ENCODE results near the gene CNTN1.

CNTN1 gene

DNA sequence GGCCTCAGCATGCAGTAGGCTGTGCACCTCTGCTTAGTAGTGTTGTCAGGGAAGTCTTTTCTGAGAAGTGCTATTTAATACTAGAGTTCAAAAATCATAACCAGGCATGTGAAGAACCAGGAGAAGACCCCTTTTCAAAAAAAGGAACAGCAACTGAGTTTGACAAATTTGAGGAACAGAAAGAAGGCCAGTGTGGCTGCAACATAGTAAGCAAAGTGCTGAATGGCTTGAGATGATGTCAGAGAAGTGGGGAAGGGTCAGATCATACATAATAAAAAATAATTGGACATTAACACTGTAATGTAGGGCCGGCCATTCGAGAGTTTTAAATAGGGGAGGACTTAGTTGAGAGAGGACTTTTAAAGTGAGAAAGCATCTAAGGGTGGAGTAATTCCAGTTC lies 11.1 kb upstream of the CNTN1 start:
- no peak overlapping the region for H3K4me3 ChIP-seq (ENCODE audit: low read length)
- TF ChIP-seq ZNF274 (IDR thresholded peaks at IDR 0.05; ENCODE audit: low read depth, low read length), result no peak

DNA sequence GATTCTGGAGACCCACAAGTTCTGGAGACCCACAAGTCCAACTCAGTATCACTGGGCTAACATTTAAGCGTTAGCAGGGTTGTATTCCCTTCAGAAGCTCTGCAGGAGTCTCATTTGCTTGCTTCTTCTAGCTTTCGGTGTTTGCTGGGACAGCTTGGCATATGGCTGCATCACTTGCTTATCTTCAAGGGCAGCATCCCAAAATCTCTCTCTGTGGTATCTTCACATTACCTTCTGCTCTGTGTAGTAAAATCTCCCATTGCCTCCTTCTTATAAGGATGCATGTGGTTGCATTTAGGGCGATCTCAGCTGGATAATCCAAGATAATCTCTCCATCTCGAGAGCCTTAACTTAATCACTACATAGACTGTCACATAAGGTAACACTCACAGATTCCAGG lies 7.3 kb upstream of the CNTN1 start:
- no peak for TF ChIP-seq ZNF274 (IDR thresholded peaks at IDR 0.05; ENCODE audit: low read depth, low read length)
- no peak overlapping the region for H3K4me3 ChIP-seq (ENCODE audit: low read length)

DNA sequence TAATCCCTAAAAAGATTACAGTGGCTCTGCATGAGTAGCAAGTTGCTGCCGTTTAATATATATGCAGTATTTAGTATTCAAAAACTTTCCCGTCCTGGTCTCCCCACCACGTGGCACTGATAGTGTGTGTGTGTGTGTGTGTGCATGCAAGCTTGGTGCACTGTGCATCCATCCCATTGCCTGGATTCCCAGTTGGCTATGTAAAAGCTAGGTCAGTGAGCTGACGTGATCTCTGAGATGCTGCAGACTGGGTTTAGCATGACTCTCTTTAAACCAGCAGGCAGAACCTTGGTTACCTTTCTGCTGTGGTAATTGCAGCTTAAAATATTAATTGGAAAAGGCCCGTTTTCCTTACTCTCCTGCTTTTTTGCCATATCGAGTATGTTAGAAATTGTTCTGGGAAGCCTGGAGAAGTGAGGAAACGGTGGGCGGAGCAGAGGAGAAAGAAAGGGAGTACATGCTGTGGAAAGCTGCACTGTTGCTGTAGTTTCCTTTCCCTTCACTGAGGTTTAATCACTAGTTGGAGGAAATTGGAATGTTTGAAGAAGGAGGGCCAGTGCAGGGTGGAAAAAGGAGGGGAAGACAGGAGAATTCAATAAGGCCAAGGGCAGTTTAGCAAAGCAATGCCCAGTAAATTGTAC lies 4.0 kb upstream of the CNTN1 start:
- no peak for TF ChIP-seq ZNF274 (IDR thresholded peaks at IDR 0.05; ENCODE audit: low read depth, low read length)
- no peak overlapping the region for H3K4me3 ChIP-seq (ENCODE audit: low read length)

DNA sequence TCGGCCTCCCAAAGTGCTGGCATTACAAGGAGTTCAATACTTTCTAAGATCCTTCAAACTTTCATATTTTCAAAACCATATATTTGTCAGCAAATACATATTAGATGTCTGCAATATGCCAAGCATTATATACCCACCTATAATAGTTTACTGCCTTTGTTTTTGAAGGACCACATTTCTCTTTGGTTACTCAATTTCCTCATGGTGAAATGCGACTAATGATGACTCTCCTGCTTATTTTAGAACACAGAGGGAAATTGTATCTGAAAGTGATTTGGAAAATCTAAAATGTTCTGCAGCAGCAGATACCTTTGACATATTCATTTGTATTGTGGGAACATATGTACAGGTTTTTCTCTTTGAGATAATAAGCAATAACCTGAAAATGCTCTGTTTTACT lies 2.7 kb upstream of the CNTN1 start:
- H3K4me3 ChIP-seq (ENCODE audit: low read length), result no peak overlapping the region
- no peak for TF ChIP-seq ZNF274 (IDR thresholded peaks at IDR 0.05; ENCODE audit: low read depth, low read length)

DNA sequence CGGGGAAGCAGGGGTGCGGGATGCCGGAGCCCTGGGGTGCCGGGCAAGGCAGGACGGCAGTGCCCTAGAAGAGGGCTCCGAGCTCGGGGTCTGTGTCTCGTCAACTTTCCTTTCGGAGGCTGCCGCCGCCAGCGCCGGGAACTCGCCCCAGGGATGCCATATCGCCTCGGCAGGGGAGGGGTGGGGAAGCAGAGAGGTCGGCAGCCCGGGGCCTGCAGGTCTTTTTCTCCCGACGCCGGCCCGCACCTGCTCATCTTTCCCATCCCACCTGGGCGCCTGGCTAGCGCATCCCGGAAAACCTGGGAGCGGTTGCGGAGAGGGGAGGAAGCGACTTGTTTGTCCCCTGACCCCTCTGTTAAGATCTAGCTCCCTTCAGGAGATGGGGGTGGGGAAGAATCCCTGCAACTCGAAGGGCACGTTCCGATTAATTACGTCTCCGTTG lies 547 bp downstream of the CNTN1 start:
- peak overlapping the region; percentile 17 for H3K4me3 ChIP-seq (ENCODE audit: low read length)
- TF ChIP-seq ZNF274 (IDR thresholded peaks at IDR 0.05; ENCODE audit: low read depth, low read length), result no peak

DNA sequence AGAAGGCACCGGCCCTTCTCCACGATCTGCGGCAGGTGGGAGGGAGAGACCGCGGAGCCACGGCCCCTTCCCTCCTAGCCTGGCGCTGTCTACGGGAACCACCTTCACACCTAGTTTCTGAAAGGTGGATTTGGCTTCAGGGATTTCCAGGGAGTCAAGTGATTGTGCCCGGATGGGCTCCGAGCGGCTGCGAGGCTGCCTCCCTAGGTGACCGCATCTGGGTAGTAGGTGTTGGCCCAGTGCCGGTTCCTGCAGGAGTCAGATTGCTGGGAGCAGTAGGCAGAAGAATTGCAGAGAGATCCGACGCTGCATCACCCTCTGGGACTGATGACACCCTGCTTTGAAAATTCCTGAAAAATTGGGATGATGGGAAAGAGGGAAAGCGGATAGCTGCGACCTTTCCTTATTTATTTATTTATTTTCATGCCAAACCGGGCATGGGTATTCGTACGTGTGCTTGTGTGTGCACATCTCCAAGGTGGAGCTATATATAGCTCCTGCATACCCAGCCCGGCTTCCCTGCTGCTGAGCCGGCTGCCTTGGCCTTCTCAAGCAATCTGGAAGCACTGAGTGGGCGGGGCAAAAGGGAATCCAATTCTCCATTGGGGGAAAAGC lies 1.1 kb downstream of the CNTN1 start:
- no peak overlapping the region; the same call in 1 of the 2 replicates for H3K4me3 ChIP-seq (ENCODE audit: low read length)
- no peak for TF ChIP-seq ZNF274 (IDR thresholded peaks at IDR 0.05; ENCODE audit: low read depth, low read length)

DNA sequence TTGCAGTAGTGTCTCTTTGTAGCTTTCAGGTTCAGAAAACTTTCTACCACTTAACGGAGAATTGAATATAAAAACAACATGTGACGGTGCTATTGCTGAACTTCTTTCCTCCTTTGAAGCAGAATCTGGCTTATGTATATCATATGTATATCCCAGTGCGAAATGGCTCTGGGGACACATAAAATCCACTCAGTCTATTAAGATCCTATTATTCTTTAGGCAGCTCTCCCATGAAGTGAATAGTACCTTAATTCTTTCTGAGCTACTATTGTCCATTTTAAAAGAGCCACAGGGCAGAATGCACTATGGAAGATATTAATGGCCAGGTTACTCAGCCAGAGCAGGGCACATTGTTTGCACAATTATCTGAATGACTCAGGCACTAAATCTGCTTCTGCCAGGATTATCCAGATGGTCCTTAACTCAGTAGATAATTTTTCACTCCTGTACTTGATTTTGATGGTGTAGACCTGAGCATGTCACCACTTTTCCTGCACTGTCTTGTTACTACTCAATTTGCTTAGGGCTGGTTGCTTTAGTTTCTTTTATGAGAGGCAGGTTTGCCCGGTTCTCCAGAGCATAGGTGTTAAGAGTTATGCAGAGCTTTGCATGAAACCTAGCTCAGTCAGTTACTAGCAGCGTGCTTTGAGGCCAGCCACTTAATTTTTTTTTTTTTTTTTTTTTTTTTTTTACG lies 5.5 kb downstream of the CNTN1 start:
- TF ChIP-seq ZNF274 (IDR thresholded peaks at IDR 0.05; ENCODE audit: low read depth, low read length), result no peak
- no peak overlapping the region for H3K4me3 ChIP-seq (ENCODE audit: low read length)

DNA sequence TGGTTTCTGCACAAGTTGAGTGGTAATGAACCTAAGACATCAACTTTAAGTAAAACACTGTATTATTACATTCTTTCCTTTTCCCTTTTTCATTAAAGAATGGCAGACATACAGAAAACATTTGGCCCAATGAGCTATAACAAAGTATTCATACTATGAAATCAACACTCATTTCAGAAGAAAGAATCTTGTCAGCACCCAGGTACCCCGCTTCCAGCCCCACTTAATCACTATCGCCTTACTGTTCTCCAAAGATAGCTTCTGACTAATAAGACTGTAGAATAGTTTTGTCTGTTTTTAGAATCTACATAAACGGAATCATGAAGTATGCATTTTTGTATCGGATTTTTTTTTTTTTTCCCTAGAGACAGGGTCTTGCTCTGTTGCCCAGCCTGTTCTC lies 9.5 kb downstream of the CNTN1 start:
- H3K4me3 ChIP-seq (ENCODE audit: low read length), result no peak overlapping the region
- TF ChIP-seq ZNF274 (IDR thresholded peaks at IDR 0.05; ENCODE audit: low read depth, low read length), result no peak

DNA sequence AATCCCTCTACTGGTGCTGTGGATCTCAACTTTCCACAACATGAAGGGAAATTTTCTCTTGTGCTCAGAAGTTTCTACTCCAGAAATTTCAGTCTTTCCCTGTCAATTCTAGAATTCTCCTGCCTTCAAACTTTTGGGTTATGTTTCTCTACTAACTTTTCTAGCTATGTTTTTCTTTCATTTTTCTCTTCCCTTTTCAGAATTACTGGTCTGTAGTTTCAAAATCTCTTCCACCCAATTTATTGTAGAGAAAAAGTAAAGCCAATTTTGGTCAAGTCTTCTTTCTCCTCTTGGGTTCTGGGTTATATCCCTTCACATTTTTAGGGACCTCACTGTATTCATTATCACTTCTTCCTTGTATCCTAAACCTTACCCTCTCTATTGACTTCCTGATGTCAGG lies 18.9 kb downstream of the CNTN1 start:
- H3K4me3 ChIP-seq (ENCODE audit: low read length), result no peak overlapping the region
- no peak for TF ChIP-seq ZNF274 (IDR thresholded peaks at IDR 0.05; ENCODE audit: low read depth, low read length)

DNA sequence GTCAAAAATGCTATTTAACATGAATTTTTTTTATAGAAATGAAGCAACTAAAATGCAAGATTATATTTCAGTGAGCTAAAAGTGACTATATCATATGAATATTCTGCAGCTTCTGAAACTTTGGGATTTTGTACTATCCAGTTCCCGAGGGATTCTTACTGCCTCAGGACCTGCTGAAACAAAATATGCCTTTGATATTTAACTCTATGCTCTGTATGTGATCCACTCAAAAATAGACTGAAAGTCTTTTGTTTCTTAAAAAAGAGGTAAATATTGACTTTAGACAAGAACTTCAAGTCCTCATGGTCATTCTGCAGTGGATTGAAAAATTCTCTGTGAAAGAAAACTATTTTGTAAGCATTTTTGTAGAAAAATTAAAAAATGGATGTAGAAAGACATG lies 22.4 kb downstream of the CNTN1 start:
- TF ChIP-seq ZNF274 (IDR thresholded peaks at IDR 0.05; ENCODE audit: low read depth, low read length), result no peak
- H3K4me3 ChIP-seq (ENCODE audit: low read length), result no peak overlapping the region

DNA sequence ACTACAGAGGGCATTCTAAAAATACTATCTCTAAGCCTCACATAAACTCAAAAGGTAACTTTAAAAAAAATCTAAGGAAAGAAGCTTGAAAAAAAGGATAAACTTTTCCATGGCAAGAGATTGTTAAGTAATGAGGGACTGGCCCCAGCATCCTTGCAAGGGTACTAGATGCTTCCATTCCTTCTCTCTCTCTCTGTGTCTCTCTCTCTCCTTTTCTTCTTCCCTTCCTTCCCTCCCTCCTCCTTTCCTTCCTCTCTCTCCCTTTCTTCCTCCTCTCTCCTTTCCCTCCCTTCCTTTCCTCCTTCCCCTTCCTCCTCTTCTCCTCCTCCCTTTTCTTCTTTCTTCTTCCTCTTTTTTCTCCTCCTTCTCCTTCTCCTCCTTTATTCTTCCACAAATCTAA lies 23.8 kb downstream of the CNTN1 start:
- H3K4me3 ChIP-seq (ENCODE audit: low read length), result no peak overlapping the region
- no peak for TF ChIP-seq ZNF274 (IDR thresholded peaks at IDR 0.05; ENCODE audit: low read depth, low read length)

DNA sequence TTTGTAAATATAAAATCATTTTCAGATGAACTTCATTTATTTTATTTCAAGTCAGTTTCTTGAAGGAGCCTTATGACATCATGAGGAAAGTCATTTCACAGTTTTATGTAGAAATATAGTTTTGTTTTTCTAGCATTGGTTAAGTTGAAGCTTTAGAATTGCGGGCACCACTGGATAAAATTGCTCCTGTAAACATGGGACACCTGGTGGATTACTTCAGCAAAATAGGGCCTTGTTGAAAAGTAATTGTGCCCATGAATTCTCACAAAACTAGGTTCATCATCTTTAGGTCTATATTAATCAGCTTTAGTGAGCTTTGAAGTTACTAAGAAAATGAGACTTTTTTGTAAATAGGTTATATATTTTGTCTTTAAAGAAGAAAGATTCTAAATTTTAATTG lies 25.3 kb downstream of the CNTN1 start:
- no peak overlapping the region for H3K4me3 ChIP-seq (ENCODE audit: low read length)
- no peak for TF ChIP-seq ZNF274 (IDR thresholded peaks at IDR 0.05; ENCODE audit: low read depth, low read length)

DNA sequence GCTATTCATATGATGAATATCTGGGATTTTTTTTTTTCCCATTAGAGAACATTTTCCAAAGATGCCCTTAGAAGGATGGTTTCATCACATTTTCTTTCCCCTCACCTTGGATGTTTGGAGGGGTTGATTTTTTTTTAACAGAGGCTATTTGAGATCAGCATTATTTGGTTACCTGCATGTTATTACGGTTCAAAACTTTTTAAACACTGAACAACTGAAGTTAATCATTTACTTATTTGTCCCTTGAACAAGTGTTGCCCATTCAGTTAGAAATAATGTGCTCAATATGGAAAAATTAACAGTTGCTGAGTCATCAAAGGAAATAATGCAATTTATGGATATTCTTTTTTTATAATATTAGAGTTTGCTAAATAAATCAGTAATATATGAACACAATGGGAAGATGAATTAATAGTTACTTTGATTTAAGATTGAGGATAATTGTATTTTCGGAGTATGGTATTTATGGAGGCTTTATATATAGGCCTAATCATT lies 26.7 kb downstream of the CNTN1 start:
- TF ChIP-seq ZNF274 (IDR thresholded peaks at IDR 0.05; ENCODE audit: low read depth, low read length), result no peak
- no peak overlapping the region for H3K4me3 ChIP-seq (ENCODE audit: low read length)

DNA sequence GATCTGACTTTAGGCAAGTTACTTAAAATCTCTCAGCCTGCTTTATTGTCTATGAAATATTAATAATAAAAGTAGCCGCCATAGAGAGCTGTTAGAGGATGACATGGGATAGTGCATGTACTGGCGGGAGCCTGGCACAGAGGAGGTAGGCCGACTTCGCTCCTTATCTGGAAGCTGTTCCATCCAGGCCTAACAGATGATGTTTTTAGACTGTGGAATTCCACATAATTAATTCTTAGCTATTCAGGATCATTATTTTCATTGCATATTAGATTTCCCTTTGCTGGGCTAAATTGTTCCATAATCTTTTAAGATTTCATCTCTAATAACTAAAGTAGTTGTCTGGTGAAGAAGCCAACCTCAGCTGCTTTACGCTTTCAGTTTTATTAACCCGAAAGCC lies 30.8 kb downstream of the CNTN1 start:
- no peak overlapping the region for H3K4me3 ChIP-seq (ENCODE audit: low read length)
- no peak for TF ChIP-seq ZNF274 (IDR thresholded peaks at IDR 0.05; ENCODE audit: low read depth, low read length)

DNA sequence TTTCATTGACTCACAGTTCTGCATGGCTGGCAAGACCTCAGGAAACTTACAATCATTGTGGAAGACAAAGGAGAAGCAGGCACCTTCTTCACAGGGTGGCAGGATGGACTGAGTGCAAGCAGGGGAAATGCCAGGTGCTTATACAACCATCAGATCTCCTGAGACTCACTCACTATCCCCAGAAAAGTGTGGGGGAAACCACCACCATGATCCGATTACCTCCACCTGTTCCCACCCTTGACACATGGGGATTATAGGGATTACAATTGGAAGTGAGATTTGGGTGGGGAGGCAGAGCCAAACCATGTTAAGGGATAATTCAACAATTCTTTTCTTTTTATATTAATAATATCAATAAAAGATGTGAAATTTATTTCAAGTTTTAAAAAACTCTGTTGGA lies 34.1 kb downstream of the CNTN1 start:
- no peak for TF ChIP-seq ZNF274 (IDR thresholded peaks at IDR 0.05; ENCODE audit: low read depth, low read length)

More for the DNA sequence above, 34.1 kb downstream of the CNTN1 start:
- H3K4me3 ChIP-seq (ENCODE audit: low read length), result no peak overlapping the region

All from GM08714 (cell line).